K562 (cell line): Measurements from ENCODE around the gene EIF4EBP2.

Experiments used
- CTCF ChIP-seq, 3 experiments: IDR thresholded peaks in 2 of 3; conservative IDR thresholded peaks in 1 of 3; 2 replicates each; pipeline ENCODE4 v1.5.1; 2011 to 2012; ENCODE audit warnings: low read length in 3 of 3, mild to moderate bottlenecking in 3 of 3, control low read depth in 2 of 3, improper control_type of control experiment in 1 of 3, inconsistent platforms in 1 of 3, low read depth in 1 of 3, mixed read lengths in 1 of 3, moderate library complexity in 1 of 3; ENCODE audit not compliant: insufficient read depth in 2 of 3
- EP300 ChIP-seq: IDR thresholded peaks from 2 replicates; pipeline ENCODE4 v1.6.1; 2012; ENCODE audit warnings: low read length, improper control_type of control experiment
- IRF2 ChIP-seq: sonication (generic); formaldehyde crosslinking; IDR thresholded peaks from 2 replicates; pipeline ENCODE4 v1.8.1; 2022; ENCODE audit warnings: mild to moderate bottlenecking, missing genetic modification reagents
- L3MBTL2 ChIP-seq: fragments of 450-650 bp; IDR thresholded peaks from 2 replicates; pipeline ENCODE4 v1.6.1; 2016; ENCODE audit warnings: mild to moderate bottlenecking, moderate library complexity
- MLLT1 ChIP-seq, 2 experiments: fragments of 450-650 bp; IDR thresholded peaks; 2 replicates each; pipeline ENCODE4 v1.6.1; 2016
- SAFB2 ChIP-seq: fragments of 200-400 bp; formaldehyde crosslinking; IDR thresholded peaks from 2 replicates; pipeline ENCODE4 v1.6.1; 2018; ENCODE audit warnings: borderline replicate concordance, low read length, low read depth, moderate library complexity; ENCODE audit not compliant: severe bottlenecking
- SMC3 ChIP-seq: conservative IDR thresholded peaks from 2 replicates; pipeline ENCODE4 v1.6.1; 2011; ENCODE audit warnings: low read depth, low read length, improper control_type of control experiment; ENCODE audit not compliant: insufficient read depth
- TAF1 ChIP-seq: IDR thresholded peaks from 2 replicates; pipeline ENCODE4 v1.6.1; 2011; ENCODE audit warnings: mild to moderate bottlenecking, low read length, moderate library complexity; ENCODE audit not compliant: insufficient read depth, control insufficient read depth, severe bottlenecking; ENCODE audit errors: extremely low read depth
- ZNF324 ChIP-seq: fragments of 250-450 bp; sonication (Bioruptor Pico); IDR thresholded peaks from 2 replicates; pipeline ENCODE4 v1.4.0; 2020; ENCODE audit warnings: mild to moderate bottlenecking
- TF ChIP-seq, protein P1 (sequence below): sonication (generic); formaldehyde crosslinking; IDR thresholded peaks from 2 replicates; pipeline ENCODE4 v1.8.1; 2022; ENCODE audit warnings: missing genetic modification reagents

DNA sequence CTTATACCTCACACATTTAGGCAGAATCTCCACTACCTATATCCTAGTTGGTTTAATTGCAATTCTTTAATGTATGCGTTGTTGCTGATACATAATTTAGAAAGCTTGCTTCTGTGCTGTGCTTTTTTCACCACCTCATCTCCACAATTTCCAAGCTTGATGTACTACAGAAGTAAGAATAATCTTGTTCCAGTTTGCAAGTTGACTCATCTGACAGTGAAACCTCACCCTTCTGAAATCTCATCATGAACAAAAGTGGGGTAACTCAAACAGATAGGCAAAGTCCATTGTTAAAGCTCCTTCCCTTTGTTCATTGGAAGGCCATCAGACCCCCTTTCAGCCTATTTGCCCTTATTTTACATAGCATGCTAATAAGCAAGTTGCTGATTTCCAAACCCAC lies 13.6 kb downstream of the EIF4EBP2 start:
- TF ChIP-seq CTCF (IDR thresholded peaks at IDR 0.05 in 2 of 3, conservative IDR thresholded peaks at IDR 0.05 in 1 of 3; ENCODE audit: insufficient read depth in 2 of 3, low read depth in 1 of 3, low read length in 3 of 3) (no peak), L3MBTL2 (no peak), SAFB2 (no peak), TAF1 (no peak), IRF2 (CRISPR knock-in tag) (no peak), MLLT1 (IDR thresholded peaks at IDR 0.05) (no peak), SMC3 (no peak), EP300 (no peak), ZNF324 (CRISPR knock-in tag) (no peak)
- TF ChIP-seq, protein P1, sequence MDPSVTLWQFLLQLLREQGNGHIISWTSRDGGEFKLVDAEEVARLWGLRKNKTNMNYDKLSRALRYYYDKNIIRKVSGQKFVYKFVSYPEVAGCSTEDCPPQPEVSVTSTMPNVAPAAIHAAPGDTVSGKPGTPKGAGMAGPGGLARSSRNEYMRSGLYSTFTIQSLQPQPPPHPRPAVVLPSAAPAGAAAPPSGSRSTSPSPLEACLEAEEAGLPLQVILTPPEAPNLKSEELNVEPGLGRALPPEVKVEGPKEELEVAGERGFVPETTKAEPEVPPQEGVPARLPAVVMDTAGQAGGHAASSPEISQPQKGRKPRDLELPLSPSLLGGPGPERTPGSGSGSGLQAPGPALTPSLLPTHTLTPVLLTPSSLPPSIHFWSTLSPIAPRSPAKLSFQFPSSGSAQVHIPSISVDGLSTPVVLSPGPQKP (CRISPR knock-in tag) = no peak
